GM23338 (cell line): ENCODE results near the gene RCSD1. TPM values are rescaled to one million over a fixed set of nuclear protein-coding genes. Genes with fewer than 3 reads are reported as not detected.
A peak's percentile ranks its signal among the peaks of the same experiment; 100 is the strongest.

ENCODE experiments used
- ATAC-seq: fragments of 200-7000 bp; cut with Tn5 transposase; 3 replicates; pipeline ENCODE4 v1.9.1; 2020
- DNase-seq: peaks from one replicate; pipeline ENCODE4 v3.0.0-alpha.2; 2015; ENCODE audit warnings: low spot score
- H2AFZ ChIP-seq: fragments of 200-600 bp; sonication (generic); 2 replicates; pipeline ENCODE4 v1.8.0; 2016; ENCODE audit warnings: antibody characterized with exemption, mild to moderate bottlenecking, moderate library complexity
- H3F3A ChIP-seq: fragments of 200-600 bp; sonication (generic); replicated peaks from 2 replicates; pipeline ENCODE4 v1.8.0; 2017; ENCODE audit warnings: antibody characterized with exemption, mixed run types, low read depth
- H3K27ac ChIP-seq: fragments of 200-600 bp; sonication (generic); 2 replicates; pipeline ENCODE4 v1.6.1; 2016; ENCODE audit warnings: low read depth
- H3K27me3 ChIP-seq: fragments of 200-600 bp; sonication (generic); 2 replicates; pipeline ENCODE4 v1.8.0; 2016; ENCODE audit warnings: mild to moderate bottlenecking, mixed run types, moderate library complexity; ENCODE audit not compliant: insufficient read depth
- H3K36me3 ChIP-seq: fragments of 200-600 bp; sonication (generic); 2 replicates; pipeline ENCODE4 v1.8.0; 2016; ENCODE audit warnings: mild to moderate bottlenecking; ENCODE audit not compliant: insufficient read depth
- H3K4me1 ChIP-seq: fragments of 200-600 bp; sonication (generic); 2 replicates; pipeline ENCODE4 v1.8.0; 2016; ENCODE audit warnings: mild to moderate bottlenecking, moderate library complexity; ENCODE audit not compliant: insufficient read depth
- H3K4me2 ChIP-seq: fragments of 200-600 bp; sonication (generic); 2 replicates; pipeline ENCODE4 v1.7.1; 2017; ENCODE audit warnings: mixed run types
- H3K4me3 ChIP-seq: fragments of 200-600 bp; sonication (generic); 2 replicates; pipeline ENCODE4 v1.6.1; 2016; ENCODE audit warnings: mixed run types
- H3K79me2 ChIP-seq: fragments of 200-600 bp; sonication (generic); replicated peaks from 2 replicates; pipeline ENCODE4 v1.8.0; 2017; ENCODE audit warnings: mild to moderate bottlenecking; ENCODE audit not compliant: insufficient read depth
- H3K9me2 ChIP-seq: fragments of 200-600 bp; sonication (generic); 2 replicates; pipeline ENCODE4 v1.8.0; 2017; ENCODE audit not compliant: insufficient read depth
- H4K20me1 ChIP-seq: fragments of 200-600 bp; sonication (generic); replicated peaks from 2 replicates; pipeline ENCODE4 v1.8.0; 2017; ENCODE audit warnings: mild to moderate bottlenecking; ENCODE audit not compliant: insufficient read depth
- H3K27ac Mint-ChIP-seq: 2 replicates; pipeline ENCODE4 v1.8.0; 2020; ENCODE audit warnings: inconsistent platforms, mild to moderate bottlenecking, moderate library complexity, mixed read lengths
- H3K27me3 Mint-ChIP-seq: 3 replicates; pipeline ENCODE4 v1.8.0; 2022; ENCODE audit warnings: low read depth, mild to moderate bottlenecking, moderate library complexity, mixed read lengths, inconsistent platforms; ENCODE audit not compliant: insufficient read depth, poor library complexity
- H3K36me3 Mint-ChIP-seq: 3 replicates; pipeline ENCODE4 v1.8.0; 2021; ENCODE audit warnings: low read depth, mild to moderate bottlenecking, inconsistent platforms, moderate library complexity, mixed read lengths
- H3K4me1 Mint-ChIP-seq: 3 replicates; pipeline ENCODE4 v1.8.0; 2020; ENCODE audit warnings: mild to moderate bottlenecking, inconsistent platforms, mixed read lengths
- H3K4me3 Mint-ChIP-seq: 3 replicates; pipeline ENCODE4 v1.8.0; 2021; ENCODE audit warnings: moderate library complexity, mild to moderate bottlenecking, inconsistent platforms, mixed read lengths
- H3K9me3 Mint-ChIP-seq: 3 replicates; pipeline ENCODE4 v1.8.0; 2020; ENCODE audit warnings: moderate library complexity, mild to moderate bottlenecking, inconsistent platforms, mixed read lengths
- CTCF ChIP-seq, 2 experiments: fragments of 200-600 bp in 1 of 2; sonication (generic) in 1 of 2; conservative IDR thresholded peaks; 2 replicates each; pipeline versions ENCODE4 v1.5.1 to v1.6.1; 2016 to 2017; ENCODE audit warnings: antibody characterized with exemption in 2 of 2, low read depth in 2 of 2, mild to moderate bottlenecking in 2 of 2, moderate library complexity in 1 of 2
- ETS1 ChIP-seq: IDR thresholded peaks from 2 replicates; pipeline ENCODE4 v1.6.1; 2016; ENCODE audit warnings: antibody characterized with exemption
- POLR2AphosphoS5 ChIP-seq: IDR thresholded peaks from 2 replicates; pipeline ENCODE4 v1.6.1; 2016; ENCODE audit warnings: antibody characterized with exemption, low read depth
- ZNF114 ChIP-seq: fragments of 250-450 bp; sonication (Bioruptor Pico); IDR thresholded peaks from 2 replicates; pipeline ENCODE4 v1.5.0; 2020; ENCODE audit warnings: mild to moderate bottlenecking, moderate library complexity
- ZNF331 ChIP-seq: fragments of 250-450 bp; sonication (Bioruptor Pico); IDR thresholded peaks from 2 replicates; pipeline ENCODE4 v1.5.0; 2020; ENCODE audit warnings: low read depth, mild to moderate bottlenecking, moderate library complexity
- polyA plus RNA-seq: library from polyadenylated mRNA; unstranded; fragments of >200 nt; fragmentation: Nextera tagmentation; extraction: Ambion mirVana; gene quantifications from 2 replicates; pipeline ENCODE4 v1.2.1, GENCODE V29; 2016
- total RNA-seq: library from RNA; depleted of rRNA; stranded (reverse); fragments of >200 nt; shearing (Covaris generic); gene quantifications from 2 replicates; pipeline ENCODE4 v1.2.3, GENCODE V29; 2014

The RCSD1 gene
- total and polyA plus RNA-seq, 2 experiments from 2014 or later, result 0.18 to 0.73 TPM

GRCh38 chr1:167720965-167721616, 91.1 kb downstream of the RCSD1 start:
- TF ChIP-seq CTCF (conservative IDR thresholded peaks at IDR 0.05; ENCODE audit: low read depth in 2 of 2) (peak; percentile 46 to 47; a peak in 3 of 4 replicates), POLR2AphosphoS5 (no peak)
- 0 out of 2 replicates have a peak overlapping the region, but pooled peaks have one; percentile 26 for H3K27ac ChIP-seq

GRCh38 chr1:167721617-167722151, 91.7 kb downstream of the RCSD1 start, which contains the start of gene MPZL1:
MPZL1 (plus strand) TSS chr1:167721982; CDS start chr1:167722152, 170 bp downstream.
- H3K27ac ChIP-seq, result peak within 1 kb of the TSS; percentile 70; the same call in 1 of the 2 replicates
- peaks cover 45% of the 10 kb centered on the region for H3K79me2 ChIP-seq
- H3K4me1 ChIP-seq, result peaks cover 49% of the 10 kb centered on the region
- no peaks in the 10 kb centered on the region for H3K36me3 Mint-ChIP-seq
- H2AFZ ChIP-seq, result peak within 1 kb of the TSS; percentile 99
- H3K36me3 ChIP-seq, result no peaks in the 10 kb centered on the region
- peaks cover 29% of the 10 kb centered on the region for H4K20me1 ChIP-seq
- no peaks in the 10 kb centered on the region for H3K9me3 Mint-ChIP-seq
- H3F3A ChIP-seq, result peaks cover 3% of the 10 kb centered on the region; the same call in 1 of the 2 replicates
- H3K27ac Mint-ChIP-seq, result no peak within 1 kb of the TSS
- peak within 1 kb of the TSS; percentile 83 for H3K4me3 Mint-ChIP-seq
- H3K9me2 ChIP-seq, result no peaks in the 10 kb centered on the region
- TF ChIP-seq ETS1, result no peak
- no peak for TF ChIP-seq ZNF331 (CRISPR knock-in tag)
- TF ChIP-seq POLR2AphosphoS5, result peak; percentile 76
- no peak for TF ChIP-seq CTCF (conservative IDR thresholded peaks at IDR 0.05; ENCODE audit: low read depth in 2 of 2)
- no peak for TF ChIP-seq ZNF114 (CRISPR knock-in tag)
- H3K4me1 Mint-ChIP-seq, result peaks cover 50% of the 10 kb centered on the region
- peak within 1 kb of the TSS; percentile 80 for H3K4me2 ChIP-seq
- ATAC-seq (peak; percentile 92), DNase-seq (peak; percentile 90)
- 0 out of 2 replicates have a peak, but pooled peaks cover 4% of the 10 kb centered on the region for H3K27me3 ChIP-seq
- H3K27me3 Mint-ChIP-seq, result peaks cover 5% of the 10 kb centered on the region
- peak within 1 kb of the TSS; percentile 67 for H3K4me3 ChIP-seq

More at GRCh38 chr1:167720965-167721616, 91.1 kb downstream of the RCSD1 start:
- Mint-ChIP-seq H3K27ac (no peak overlapping the region), H3K27me3 (peaks cover 5% of the 10 kb centered on the region), H3K36me3 (no peaks in the 10 kb centered on the region), H3K4me3 (peak overlapping the region; percentile 83), H3K9me3 (no peaks in the 10 kb centered on the region), H3K4me1 (peaks cover 44% of the 10 kb centered on the region)
- peaks cover 3% of the 10 kb centered on the region; the same call in 1 of the 2 replicates for H3F3A ChIP-seq
- peaks cover 43% of the 10 kb centered on the region for H3K4me1 ChIP-seq
- peak overlapping the region; percentile 67 for H3K4me3 ChIP-seq
- 0 out of 2 replicates have a peak, but pooled peaks cover 4% of the 10 kb centered on the region for H3K27me3 ChIP-seq
- ATAC-seq (peak; percentile 5; the same call in 1 of the 3 replicates), DNase-seq (no peak)
- no peaks in the 10 kb centered on the region for H3K9me2 ChIP-seq
- H2AFZ ChIP-seq, result peak overlapping the region; percentile 99
- peaks cover 24% of the 10 kb centered on the region for H4K20me1 ChIP-seq
- peaks cover 39% of the 10 kb centered on the region for H3K79me2 ChIP-seq
- peak overlapping the region; percentile 80 for H3K4me2 ChIP-seq
- H3K36me3 ChIP-seq, result no peaks in the 10 kb centered on the region
